Neural cell (in vitro differentiated cells): ENCODE results near the gene FH.
A peak's percentile ranks its signal among the peaks of the same experiment; 100 is the strongest.

Experiments used
- EP300 ChIP-seq: fragments of 450-650 bp; conservative IDR thresholded peaks from 2 replicates; pipeline ENCODE4 v1.6.1; 2014; ENCODE audit warnings: antibody characterized with exemption, mild to moderate bottlenecking, moderate library complexity; ENCODE audit not compliant: poor library complexity, severe bottlenecking
- EZH2 ChIP-seq: fragments of 200-600, 300-800 bp; shearing (Covaris generic), sonication (generic); IDR thresholded peaks from 2 replicates; pipeline ENCODE4 v1.6.1; 2014; ENCODE audit warnings: antibody characterized with exemption, low read length, borderline replicate concordance, mild to moderate bottlenecking; ENCODE audit not compliant: insufficient read depth, poor library complexity, severe bottlenecking
- MXI1 ChIP-seq: fragments of 450-650 bp; conservative IDR thresholded peaks from 2 replicates; pipeline ENCODE4 v1.6.1; 2014; ENCODE audit warnings: antibody characterized with exemption, mild to moderate bottlenecking; ENCODE audit not compliant: poor library complexity, severe bottlenecking
- POLR2AphosphoS5 ChIP-seq: IDR thresholded peaks from 2 replicates; pipeline ENCODE4 v1.6.1; 2012
- RAD21 ChIP-seq: fragments of 450-650 bp; conservative IDR thresholded peaks from 2 replicates; pipeline ENCODE4 v1.6.1; 2014; ENCODE audit warnings: antibody characterized with exemption, mild to moderate bottlenecking, moderate library complexity
- SMC3 ChIP-seq: fragments of 450-650 bp; conservative IDR thresholded peaks from 2 replicates; pipeline ENCODE4 v1.6.1; 2014; ENCODE audit warnings: antibody characterized with exemption, mild to moderate bottlenecking, moderate library complexity; ENCODE audit not compliant: poor library complexity
- TF ChIP-seq, protein P1 (sequence below): fragments of 450-650 bp; IDR thresholded peaks from 2 replicates; pipeline ENCODE4 v1.5.1; 2014; ENCODE audit warnings: antibody characterized with exemption, mild to moderate bottlenecking, moderate library complexity; ENCODE audit not compliant: poor library complexity, severe bottlenecking

DNA sequence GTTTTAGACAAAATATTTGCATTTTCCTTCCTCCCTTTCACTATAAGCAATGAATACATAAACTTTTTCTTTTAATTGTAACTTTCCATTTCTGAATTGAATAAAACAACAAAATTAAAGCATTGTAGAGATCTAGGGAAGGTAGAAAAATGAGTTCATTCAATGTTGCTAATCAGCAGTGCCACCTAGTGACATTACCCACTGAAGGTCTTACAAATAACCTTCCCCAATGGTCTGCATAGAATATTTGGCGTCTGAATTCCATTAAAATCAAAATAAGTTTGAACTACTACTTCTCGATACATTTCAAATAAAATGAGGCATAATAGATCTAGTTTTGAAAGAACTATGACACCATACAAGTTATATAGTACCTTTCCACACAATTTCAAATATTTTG lies 19.6 kb downstream of the FH start:
- TF ChIP-seq, protein P1, sequence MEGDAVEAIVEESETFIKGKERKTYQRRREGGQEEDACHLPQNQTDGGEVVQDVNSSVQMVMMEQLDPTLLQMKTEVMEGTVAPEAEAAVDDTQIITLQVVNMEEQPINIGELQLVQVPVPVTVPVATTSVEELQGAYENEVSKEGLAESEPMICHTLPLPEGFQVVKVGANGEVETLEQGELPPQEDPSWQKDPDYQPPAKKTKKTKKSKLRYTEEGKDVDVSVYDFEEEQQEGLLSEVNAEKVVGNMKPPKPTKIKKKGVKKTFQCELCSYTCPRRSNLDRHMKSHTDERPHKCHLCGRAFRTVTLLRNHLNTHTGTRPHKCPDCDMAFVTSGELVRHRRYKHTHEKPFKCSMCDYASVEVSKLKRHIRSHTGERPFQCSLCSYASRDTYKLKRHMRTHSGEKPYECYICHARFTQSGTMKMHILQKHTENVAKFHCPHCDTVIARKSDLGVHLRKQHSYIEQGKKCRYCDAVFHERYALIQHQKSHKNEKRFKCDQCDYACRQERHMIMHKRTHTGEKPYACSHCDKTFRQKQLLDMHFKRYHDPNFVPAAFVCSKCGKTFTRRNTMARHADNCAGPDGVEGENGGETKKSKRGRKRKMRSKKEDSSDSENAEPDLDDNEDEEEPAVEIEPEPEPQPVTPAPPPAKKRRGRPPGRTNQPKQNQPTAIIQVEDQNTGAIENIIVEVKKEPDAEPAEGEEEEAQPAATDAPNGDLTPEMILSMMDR, result peak; percentile 87
- TF ChIP-seq EZH2 (no peak), RAD21 (peak; percentile 93), EP300 (no peak), MXI1 (no peak), SMC3 (peak; percentile 96), POLR2AphosphoS5 (no peak)
